GM23338 (cell line): ENCODE data around the gene SPP1. TPM values are rescaled to one million over a fixed set of nuclear protein-coding genes. Genes with fewer than 3 reads are reported as not detected.

Experiments used
- ATAC-seq: fragments of 200-7000 bp; cut with Tn5 transposase; 3 replicates; pipeline ENCODE4 v1.9.1; 2020
- DNase-seq: peaks from one replicate; pipeline ENCODE4 v3.0.0-alpha.2; 2015; ENCODE audit warnings: low spot score
- H2AFZ ChIP-seq: fragments of 200-600 bp; sonication (generic); 2 replicates; pipeline ENCODE4 v1.8.0; 2016; ENCODE audit warnings: antibody characterized with exemption, mild to moderate bottlenecking, moderate library complexity
- H3F3A ChIP-seq: fragments of 200-600 bp; sonication (generic); replicated peaks from 2 replicates; pipeline ENCODE4 v1.8.0; 2017; ENCODE audit warnings: antibody characterized with exemption, mixed run types, low read depth
- H3K27ac ChIP-seq: fragments of 200-600 bp; sonication (generic); 2 replicates; pipeline ENCODE4 v1.6.1; 2016; ENCODE audit warnings: low read depth
- H3K27me3 ChIP-seq: fragments of 200-600 bp; sonication (generic); 2 replicates; pipeline ENCODE4 v1.8.0; 2016; ENCODE audit warnings: mild to moderate bottlenecking, mixed run types, moderate library complexity; ENCODE audit not compliant: insufficient read depth
- H3K36me3 ChIP-seq: fragments of 200-600 bp; sonication (generic); 2 replicates; pipeline ENCODE4 v1.8.0; 2016; ENCODE audit warnings: mild to moderate bottlenecking; ENCODE audit not compliant: insufficient read depth
- H3K4me1 ChIP-seq: fragments of 200-600 bp; sonication (generic); 2 replicates; pipeline ENCODE4 v1.8.0; 2016; ENCODE audit warnings: mild to moderate bottlenecking, moderate library complexity; ENCODE audit not compliant: insufficient read depth
- H3K4me2 ChIP-seq: fragments of 200-600 bp; sonication (generic); 2 replicates; pipeline ENCODE4 v1.7.1; 2017; ENCODE audit warnings: mixed run types
- H3K4me3 ChIP-seq: fragments of 200-600 bp; sonication (generic); 2 replicates; pipeline ENCODE4 v1.6.1; 2016; ENCODE audit warnings: mixed run types
- H3K79me2 ChIP-seq: fragments of 200-600 bp; sonication (generic); replicated peaks from 2 replicates; pipeline ENCODE4 v1.8.0; 2017; ENCODE audit warnings: mild to moderate bottlenecking; ENCODE audit not compliant: insufficient read depth
- H3K9me2 ChIP-seq: fragments of 200-600 bp; sonication (generic); 2 replicates; pipeline ENCODE4 v1.8.0; 2017; ENCODE audit not compliant: insufficient read depth
- H4K20me1 ChIP-seq: fragments of 200-600 bp; sonication (generic); replicated peaks from 2 replicates; pipeline ENCODE4 v1.8.0; 2017; ENCODE audit warnings: mild to moderate bottlenecking; ENCODE audit not compliant: insufficient read depth
- H3K27ac Mint-ChIP-seq: 2 replicates; pipeline ENCODE4 v1.8.0; 2020; ENCODE audit warnings: inconsistent platforms, mild to moderate bottlenecking, moderate library complexity, mixed read lengths
- H3K27me3 Mint-ChIP-seq: 3 replicates; pipeline ENCODE4 v1.8.0; 2022; ENCODE audit warnings: low read depth, mild to moderate bottlenecking, moderate library complexity, mixed read lengths, inconsistent platforms; ENCODE audit not compliant: insufficient read depth, poor library complexity
- H3K36me3 Mint-ChIP-seq: 3 replicates; pipeline ENCODE4 v1.8.0; 2021; ENCODE audit warnings: low read depth, mild to moderate bottlenecking, inconsistent platforms, moderate library complexity, mixed read lengths
- H3K4me1 Mint-ChIP-seq: 3 replicates; pipeline ENCODE4 v1.8.0; 2020; ENCODE audit warnings: mild to moderate bottlenecking, inconsistent platforms, mixed read lengths
- H3K4me3 Mint-ChIP-seq: 3 replicates; pipeline ENCODE4 v1.8.0; 2021; ENCODE audit warnings: moderate library complexity, mild to moderate bottlenecking, inconsistent platforms, mixed read lengths
- H3K9me3 Mint-ChIP-seq: 3 replicates; pipeline ENCODE4 v1.8.0; 2020; ENCODE audit warnings: moderate library complexity, mild to moderate bottlenecking, inconsistent platforms, mixed read lengths
- CTCF ChIP-seq, 2 experiments: fragments of 200-600 bp in 1 of 2; sonication (generic) in 1 of 2; conservative IDR thresholded peaks; 2 replicates each; pipeline versions ENCODE4 v1.5.1 to v1.6.1; 2016 to 2017; ENCODE audit warnings: antibody characterized with exemption in 2 of 2, low read depth in 2 of 2, mild to moderate bottlenecking in 2 of 2, moderate library complexity in 1 of 2
- ETS1 ChIP-seq: IDR thresholded peaks from 2 replicates; pipeline ENCODE4 v1.6.1; 2016; ENCODE audit warnings: antibody characterized with exemption
- EZH2 ChIP-seq: fragments of 200-600 bp; sonication (generic); IDR thresholded peaks from one replicate; pipeline ENCODE4 v1.8.0; 2017; ENCODE audit warnings: antibody characterized with exemption, mild to moderate bottlenecking, low read depth; ENCODE audit not compliant: unreplicated experiment
- EZH2phosphoT487 ChIP-seq: fragments of 200-600 bp; sonication (generic); IDR thresholded peaks from one replicate; pipeline ENCODE4 v1.8.1; 2018; ENCODE audit warnings: antibody characterized with exemption; ENCODE audit not compliant: unreplicated experiment
- JUNB ChIP-seq: IDR thresholded peaks from one replicate; pipeline ENCODE4 v1.6.1; 2016; ENCODE audit warnings: antibody characterized with exemption; ENCODE audit not compliant: unreplicated experiment
- NANOG ChIP-seq: IDR thresholded peaks from 2 replicates; pipeline ENCODE4 v1.6.1; 2016; ENCODE audit warnings: antibody characterized with exemption, borderline replicate concordance
- POLR2AphosphoS5 ChIP-seq: IDR thresholded peaks from 2 replicates; pipeline ENCODE4 v1.6.1; 2016; ENCODE audit warnings: antibody characterized with exemption, low read depth
- ZNF114 ChIP-seq: fragments of 250-450 bp; sonication (Bioruptor Pico); IDR thresholded peaks from 2 replicates; pipeline ENCODE4 v1.5.0; 2020; ENCODE audit warnings: mild to moderate bottlenecking, moderate library complexity
- ZNF331 ChIP-seq: fragments of 250-450 bp; sonication (Bioruptor Pico); IDR thresholded peaks from 2 replicates; pipeline ENCODE4 v1.5.0; 2020; ENCODE audit warnings: low read depth, mild to moderate bottlenecking, moderate library complexity
- ZNF462 ChIP-seq: fragments of 250-450 bp; sonication (Bioruptor Pico); IDR thresholded peaks from 2 replicates; pipeline ENCODE4 v1.5.0; 2020; ENCODE audit warnings: mild to moderate bottlenecking, moderate library complexity
- polyA plus RNA-seq: library from polyadenylated mRNA; unstranded; fragments of >200 nt; fragmentation: Nextera tagmentation; extraction: Ambion mirVana; gene quantifications from 2 replicates; pipeline ENCODE4 v1.2.1, GENCODE V29; 2016
- total RNA-seq: library from RNA; depleted of rRNA; stranded (reverse); fragments of >200 nt; shearing (Covaris generic); gene quantifications from 2 replicates; pipeline ENCODE4 v1.2.3, GENCODE V29; 2014

SPP1 gene
- total and polyA plus RNA-seq, 2 experiments from 2014 or later: 41.3 to 51.3 TPM

- TF ChIP-seq CTCF (conservative IDR thresholded peaks at IDR 0.05; ENCODE audit: low read depth in 2 of 2) (no peak), ZNF331 (CRISPR knock-in tag) (no peak), EZH2phosphoT487 (no peak), ZNF462 (CRISPR knock-in tag) (no peak), JUNB (no peak)
These were observed 18.5 kb upstream of the SPP1 start (continued) for GRCh38 chr4:87957061-87957460.

GRCh38 chr4:87961993-87962392 lies 13.5 kb upstream of the SPP1 start:
- H3K27me3 Mint-ChIP-seq: peaks cover 3% of the 10 kb centered on the region
- H3K9me3 Mint-ChIP-seq: peaks cover 2% of the 10 kb centered on the region; the same call in 1 of the 3 replicates
- no peak overlapping the region for H3K27ac Mint-ChIP-seq
- H3K36me3 ChIP-seq: no peaks in the 10 kb centered on the region
- H3K27me3 ChIP-seq: no peaks in the 10 kb centered on the region
- H2AFZ ChIP-seq: no peak overlapping the region
- no peak overlapping the region for H3K4me3 ChIP-seq
- no peak for ATAC-seq
- H3K9me2 ChIP-seq: no peaks in the 10 kb centered on the region
- H3F3A ChIP-seq: no peaks in the 10 kb centered on the region
- H3K4me1 ChIP-seq: no peaks in the 10 kb centered on the region; the same call in 1 of the 2 replicates
- no peaks in the 10 kb centered on the region for H4K20me1 ChIP-seq
- H3K4me2 ChIP-seq: no peak overlapping the region
- no peaks in the 10 kb centered on the region for H3K79me2 ChIP-seq
- no peaks in the 10 kb centered on the region; the same call in 2 of the 3 replicates for H3K4me1 Mint-ChIP-seq
- H3K36me3 Mint-ChIP-seq: no peaks in the 10 kb centered on the region
- H3K27ac ChIP-seq: no peak overlapping the region
- DNase-seq: no peak
- H3K4me3 Mint-ChIP-seq: no peak overlapping the region
- TF ChIP-seq ZNF331 (CRISPR knock-in tag) (no peak), ZNF114 (CRISPR knock-in tag) (no peak), EZH2 (no peak), JUNB (no peak), NANOG (no peak), POLR2AphosphoS5 (no peak), CTCF (conservative IDR thresholded peaks at IDR 0.05; ENCODE audit: low read depth in 2 of 2) (no peak), ETS1 (no peak)
